ENCODE results near the gene NEK10.

GRCh38 chr3:27289769-27290413, 79.3 kb downstream of the NEK10 start:
- TF ChIP-seq, protein P1, sequence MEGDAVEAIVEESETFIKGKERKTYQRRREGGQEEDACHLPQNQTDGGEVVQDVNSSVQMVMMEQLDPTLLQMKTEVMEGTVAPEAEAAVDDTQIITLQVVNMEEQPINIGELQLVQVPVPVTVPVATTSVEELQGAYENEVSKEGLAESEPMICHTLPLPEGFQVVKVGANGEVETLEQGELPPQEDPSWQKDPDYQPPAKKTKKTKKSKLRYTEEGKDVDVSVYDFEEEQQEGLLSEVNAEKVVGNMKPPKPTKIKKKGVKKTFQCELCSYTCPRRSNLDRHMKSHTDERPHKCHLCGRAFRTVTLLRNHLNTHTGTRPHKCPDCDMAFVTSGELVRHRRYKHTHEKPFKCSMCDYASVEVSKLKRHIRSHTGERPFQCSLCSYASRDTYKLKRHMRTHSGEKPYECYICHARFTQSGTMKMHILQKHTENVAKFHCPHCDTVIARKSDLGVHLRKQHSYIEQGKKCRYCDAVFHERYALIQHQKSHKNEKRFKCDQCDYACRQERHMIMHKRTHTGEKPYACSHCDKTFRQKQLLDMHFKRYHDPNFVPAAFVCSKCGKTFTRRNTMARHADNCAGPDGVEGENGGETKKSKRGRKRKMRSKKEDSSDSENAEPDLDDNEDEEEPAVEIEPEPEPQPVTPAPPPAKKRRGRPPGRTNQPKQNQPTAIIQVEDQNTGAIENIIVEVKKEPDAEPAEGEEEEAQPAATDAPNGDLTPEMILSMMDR (IDR thresholded peaks at IDR 0.05), result no peak
- TF ChIP-seq POLR2A (IDR thresholded peaks at IDR 0.05), result no peak
- TF ChIP-seq POLR2AphosphoS5 (IDR thresholded peaks at IDR 0.05), result no peak
